Upper lobe of left lung (tissue), 6 donors: ENCODE results near the gene TSC22D1. TPM values are rescaled to one million over a fixed set of nuclear protein-coding genes. Genes with fewer than 3 reads are reported as not detected.
A peak's percentile ranks its signal among the peaks of the same experiment; 100 is the strongest.

Experiments
- ATAC-seq, 2 donors: fragments of 200-7000 bp; cut with Tn5 transposase; one replicate each; pipeline ENCODE4 v1.9.1; 2022; ENCODE audit warnings: mild to moderate bottlenecking in 2 of 2, moderate library complexity in 2 of 2; ENCODE audit not compliant: low FRiP score in 2 of 2
- DNase-seq, 2 donors: peaks; one replicate each; pipeline ENCODE4 v3.0.0-alpha.2; 2019 to 2020
- H3K27ac ChIP-seq, 4 donors: fragments of 200-600 bp; sonication (generic); one replicate each; pipeline ENCODE4 v1.5.1; 2016 to 2019
- H3K27me3 ChIP-seq, 4 donors: fragments of 200-600 bp; sonication (generic); one replicate each; pipeline ENCODE4 v1.5.1; 2017 to 2019
- H3K36me3 ChIP-seq, 4 donors: fragments of 200-600 bp; sonication (generic); one replicate each; pipeline ENCODE4 v1.5.1; 2016 to 2019
- H3K4me1 ChIP-seq, 4 donors: fragments of 200-600 bp; sonication (generic); one replicate each; pipeline ENCODE4 v1.5.1; 2018 to 2019
- H3K4me3 ChIP-seq, 4 donors: fragments of 200-600 bp; sonication (generic); one replicate each; pipeline ENCODE4 v1.5.1; 2017 to 2019; ENCODE audit warnings: mild to moderate bottlenecking in 2 of 4, moderate library complexity in 1 of 4
- H3K9me3 ChIP-seq, 4 donors: fragments of 200-600 bp; sonication (generic); one replicate each; pipeline ENCODE4 v1.5.1; 2018 to 2019
- CTCF ChIP-seq, 6 experiments: fragments of 450-650 bp in 4 of 6; fragments of 200-600 bp in 2 of 6; sonication (generic) in 2 of 6; IDR thresholded peaks; one replicate each; pipeline ENCODE4 v1.5.1; 2016 to 2019; ENCODE audit warnings: antibody characterized with exemption in 6 of 6
- EP300 ChIP-seq, 4 donors: sonication (generic); formaldehyde crosslinking; IDR thresholded peaks; one replicate each; pipeline ENCODE4 v1.5.1; 2017; ENCODE audit warnings: antibody characterized with exemption in 4 of 4, control low read depth in 2 of 4
- POLR2A ChIP-seq, 4 donors: fragments of 450-650 bp; IDR thresholded peaks; one replicate each; pipeline ENCODE4 v1.5.1; 2016 to 2017; ENCODE audit warnings: antibody characterized with exemption in 4 of 4, mild to moderate bottlenecking in 2 of 4
- POLR2AphosphoS5 ChIP-seq, 2 donors: sonication (generic); formaldehyde crosslinking; IDR thresholded peaks; one replicate each; pipeline ENCODE4 v1.5.1; 2017; ENCODE audit warnings: antibody characterized with exemption in 2 of 2
- whole genome bisulfite sequencing, 2 donors: methylation state at CpG; one replicate each; pipeline ENCODE4 v1.1.5; 2017 to 2018; 5-methylcytosine and 5-hydroxymethylcytosine counted together
- total RNA-seq, 6 donors: library from RNA; depleted of rRNA in 4 of 6; stranded (reverse); fragments of >200 nt in 4 of 6; gene quantifications; one replicate each; pipeline versions ENCODE4 v1.1.0 to v1.2.1, GENCODE V29; 2016 to 2021
- donor health status: DM: no; HTN: no; CAD: no; lungs with moderate emphysema.
- donor health status: DM: no; HTN: yes; CAD: no; lungs with severe emphysema.

TSC22D1 gene
- total RNA-seq, 6 donors from 2014 or later = 66.0 to 158 (median 115) TPM

- no peak overlapping the region for H3K27ac ChIP-seq
Observed at GRCh38 chr13:44540761-44541434, 35.2 kb downstream of the TSC22D1 start.

GRCh38 chr13:44537248-44537647 lies 38.9 kb downstream of the TSC22D1 start:
- no peaks in the 10 kb centered on the region for H3K27me3 ChIP-seq
- WGBS, 2 donors = 71 to 77% methylated on average over 2 of the region's 2 CpGs
- DNase-seq (no peak), ATAC-seq (no peak)
- H3K4me1 ChIP-seq = peaks cover 0 to 6% (median 0%) of the 10 kb centered on the region in 4 donors
- TF ChIP-seq POLR2AphosphoS5 (IDR thresholded peaks at IDR 0.05) (no peak), EP300 (IDR thresholded peaks at IDR 0.05) (no peak), POLR2A (IDR thresholded peaks at IDR 0.05) (no peak)
- no peaks in the 10 kb centered on the region for H3K9me3 ChIP-seq
- H3K36me3 ChIP-seq = peaks cover 0 to 8% (median 0%) of the 10 kb centered on the region in 4 donors
- no peak overlapping the region for H3K27ac ChIP-seq
- no peak overlapping the region for H3K4me3 ChIP-seq

More at GRCh38 chr13:44540761-44541434, 35.2 kb downstream of the TSC22D1 start:
- 82 to 85% methylated on average over 4 of the region's 4 CpGs for WGBS, 2 donors
- no peak for DNase-seq
- no peak overlapping the region for H3K4me3 ChIP-seq
- peaks cover 0 to 8% (median 0%) of the 10 kb centered on the region in 4 donors for H3K36me3 ChIP-seq
- H3K9me3 ChIP-seq = no peaks in the 10 kb centered on the region
- no peak for TF ChIP-seq CTCF (IDR thresholded peaks at IDR 0.05)
- no peak for TF ChIP-seq EP300 (IDR thresholded peaks at IDR 0.05)
- TF ChIP-seq POLR2A (IDR thresholded peaks at IDR 0.05) = no peak
- no peak for TF ChIP-seq POLR2AphosphoS5 (IDR thresholded peaks at IDR 0.05)
- ATAC-seq = no peak
- H3K4me1 ChIP-seq = peaks cover 0 to 6% (median 0%) of the 10 kb centered on the region in 4 donors
- no peaks in the 10 kb centered on the region for H3K27me3 ChIP-seq

- WGBS, 2 donors = 38 to 55% methylated on average over 4 of the region's 4 CpGs
- Histone ChIP-seq H3K27me3 (no peaks in the 10 kb centered on the region), H3K4me3 (no peak overlapping the region), H3K27ac (peak overlapping the region in 1 of 4 donors; percentile 21), H3K36me3 (no peaks in the 10 kb centered on the region), H3K4me1 (peaks cover 0 to 10% (median 8%) of the 10 kb centered on the region in 4 donors), H3K9me3 (no peaks in the 10 kb centered on the region)
- ATAC-seq (peak; percentile 63 to 66), DNase-seq (no peak)
- no peak for TF ChIP-seq EP300 (IDR thresholded peaks at IDR 0.05)
- TF ChIP-seq POLR2AphosphoS5 (IDR thresholded peaks at IDR 0.05) = no peak
- TF ChIP-seq POLR2A (IDR thresholded peaks at IDR 0.05) = no peak
- no peak for TF ChIP-seq CTCF (IDR thresholded peaks at IDR 0.05)
Observed at GRCh38 chr13:44523146-44524015, 52.7 kb downstream of the TSC22D1 start.

GRCh38 chr13:44519642-44520041 lies 56.5 kb downstream of the TSC22D1 start:
- no peaks in the 10 kb centered on the region for H3K9me3 ChIP-seq
- H3K36me3 ChIP-seq = no peaks in the 10 kb centered on the region
- TF ChIP-seq EP300 (IDR thresholded peaks at IDR 0.05) = no peak
- TF ChIP-seq POLR2A (IDR thresholded peaks at IDR 0.05) = no peak
- TF ChIP-seq CTCF (IDR thresholded peaks at IDR 0.05) = no peak
- TF ChIP-seq POLR2AphosphoS5 (IDR thresholded peaks at IDR 0.05) = no peak
- H3K27me3 ChIP-seq = no peaks in the 10 kb centered on the region
- H3K27ac ChIP-seq = no peak overlapping the region
- DNase-seq (no peak), ATAC-seq (no peak)
- WGBS, 2 donors = 81 to 84% methylated on average over 3 of the region's 3 CpGs
- H3K4me3 ChIP-seq = no peak overlapping the region
- peaks cover 0 to 10% (median 8%) of the 10 kb centered on the region in 4 donors for H3K4me1 ChIP-seq

GRCh38 chr13:44516771-44517170 lies 59.4 kb downstream of the TSC22D1 start:
- DNase-seq = no peak
- no peaks in the 10 kb centered on the region for H3K9me3 ChIP-seq
- no peaks in the 10 kb centered on the region for H3K4me1 ChIP-seq
- H3K4me3 ChIP-seq = no peak overlapping the region
- 77 to 82% methylated on average over 2 of the region's 2 CpGs for WGBS, 2 donors
- ATAC-seq = no peak
- no peak for TF ChIP-seq POLR2AphosphoS5 (IDR thresholded peaks at IDR 0.05)
- TF ChIP-seq EP300 (IDR thresholded peaks at IDR 0.05) = no peak
- no peak for TF ChIP-seq POLR2A (IDR thresholded peaks at IDR 0.05)
- no peak for TF ChIP-seq CTCF (IDR thresholded peaks at IDR 0.05)
- H3K27me3 ChIP-seq = no peaks in the 10 kb centered on the region
- no peaks in the 10 kb centered on the region for H3K36me3 ChIP-seq
- no peak overlapping the region for H3K27ac ChIP-seq
